BE2C (cell line): ENCODE data around the gene MFSD11.
"Not testable (repeated sequence)": the region's sequence is repeated elsewhere in the genome, so short reads cannot be mapped to it uniquely, and the experiment has no call there.

ENCODE experiments used
- DNase-seq: peaks from one replicate; pipeline ENCODE4 v3.0.0-alpha.2; 2020
- H3K27me3 ChIP-seq: fragments of 250-450 bp; sonication (Bioruptor Pico); 2 replicates; pipeline ENCODE4 v1.5.1; 2020; ENCODE audit warnings: mild to moderate bottlenecking
- H3K36me3 ChIP-seq: fragments of 250-450 bp; sonication (Bioruptor Pico); 2 replicates; pipeline ENCODE4 v1.5.1; 2020; ENCODE audit warnings: mild to moderate bottlenecking
- H3K4me1 ChIP-seq: fragments of 250-450 bp; sonication (Bioruptor Pico); 2 replicates; pipeline ENCODE4 v1.5.1; 2020
- H3K4me3 ChIP-seq: 2 replicates; pipeline ENCODE4 v1.5.1; 2011; ENCODE audit warnings: low read depth, low read length
- H3K9me3 ChIP-seq: fragments of 250-450 bp; sonication (Bioruptor Pico); 2 replicates; pipeline ENCODE4 v1.5.1; 2020
- CTCF ChIP-seq: IDR thresholded peaks from 2 replicates; pipeline ENCODE4 v1.5.1; 2012; ENCODE audit warnings: mild to moderate bottlenecking, low read depth, low read length

MFSD11 gene

DNA sequence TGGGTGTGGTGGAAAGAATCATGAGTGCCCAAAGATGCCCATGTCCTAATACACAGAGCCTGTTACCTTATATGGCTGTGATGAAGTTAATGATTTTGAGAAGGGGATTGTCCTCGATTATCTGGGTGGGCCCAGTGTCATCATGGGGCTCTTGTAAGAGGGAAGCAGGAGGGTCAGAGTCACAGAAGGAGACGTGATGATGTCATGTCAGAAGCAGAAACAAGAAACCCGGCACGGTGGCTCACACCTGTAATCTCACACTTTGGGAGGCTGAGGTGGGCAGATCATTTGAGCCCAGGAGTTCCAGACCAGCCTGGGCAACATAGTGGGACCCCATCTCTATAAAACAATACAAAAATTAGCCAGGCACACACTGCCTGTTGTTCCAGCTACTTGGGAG lies 75.0 kb downstream of the MFSD11 start:
- no peaks in the 10 kb centered on the region for H3K27me3 ChIP-seq
- H3K4me1 ChIP-seq = peaks cover 6% of the 10 kb centered on the region
- H3K36me3 ChIP-seq = no peaks in the 10 kb centered on the region
- H3K4me3 ChIP-seq = no peak overlapping the region
- TF ChIP-seq CTCF = no peak
- DNase-seq = no peak
- H3K9me3 ChIP-seq = no peaks in the 10 kb centered on the region

- not testable (repeated sequence) for DNase-seq, H3K36me3 ChIP-seq, H3K4me3 ChIP-seq, H3K9me3 ChIP-seq, H3K27me3 ChIP-seq
- peaks cover 22% of the 10 kb centered on the region for H3K4me1 ChIP-seq
These were observed 78.1 kb downstream of the MFSD11 start for GRCh38 chr17:76815907-76816589.

DNA sequence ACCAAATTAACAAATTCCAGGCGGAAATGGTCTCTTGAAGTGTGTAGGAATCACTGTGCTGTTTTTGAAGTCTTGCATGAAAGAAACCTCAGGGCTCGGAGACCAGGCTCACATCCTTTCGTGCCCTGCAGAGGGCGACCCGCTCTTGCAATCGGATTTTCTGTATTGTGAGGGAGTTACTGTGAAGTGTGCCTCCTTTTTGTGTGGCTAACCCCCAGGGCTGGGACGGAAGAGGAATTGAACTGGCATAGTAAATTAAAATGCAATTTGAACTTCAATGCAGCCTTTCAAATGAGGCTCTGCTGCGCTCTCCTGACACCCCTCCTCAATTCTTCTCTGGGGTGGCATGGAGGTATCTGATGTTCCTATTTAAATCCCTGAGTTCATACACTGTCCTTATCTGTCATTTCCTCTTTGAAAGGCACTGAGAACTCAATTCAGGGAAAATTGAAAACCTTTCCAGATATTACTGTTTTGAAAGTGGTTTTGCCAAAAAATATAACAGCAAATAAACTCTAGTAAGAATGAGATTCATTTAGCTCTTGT lies 78.7 kb downstream of the MFSD11 start:
- TF ChIP-seq CTCF = peak; percentile 93
- Histone ChIP-seq H3K27me3 (no peaks in the 10 kb centered on the region), H3K36me3 (no peaks in the 10 kb centered on the region), H3K4me3 (no peak overlapping the region), H3K9me3 (no peaks in the 10 kb centered on the region), H3K4me1 (peaks cover 22% of the 10 kb centered on the region)
- DNase-seq = peak; percentile 77

DNA sequence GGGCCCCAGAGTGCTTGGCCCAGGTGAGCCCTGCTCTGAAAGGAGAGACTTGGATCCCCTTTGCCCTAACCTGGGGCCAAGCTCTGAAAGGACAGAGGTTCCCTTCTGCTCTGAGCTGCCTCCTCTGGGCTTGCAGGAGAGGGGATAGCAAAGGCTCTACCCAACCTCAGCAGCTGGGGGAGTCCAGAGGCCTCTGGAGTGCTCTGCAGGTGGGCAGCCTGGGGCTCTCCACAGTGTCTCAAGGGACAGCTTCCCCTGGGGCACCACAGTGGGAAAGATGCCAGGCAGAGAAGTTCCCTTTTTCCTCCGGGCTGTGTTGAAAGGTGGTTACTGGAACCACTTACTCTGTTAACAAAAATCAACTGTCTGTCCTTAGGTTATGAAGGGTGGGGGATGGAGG lies 82.1 kb downstream of the MFSD11 start:
- DNase-seq = peak; percentile 75
- H3K9me3 ChIP-seq = no peaks in the 10 kb centered on the region
- no peak overlapping the region for H3K4me3 ChIP-seq

GRCh38 chr17:76820561-76820960 lies 82.6 kb downstream of the MFSD11 start:
- Histone ChIP-seq H3K9me3 (no peaks in the 10 kb centered on the region), H3K36me3 (no peaks in the 10 kb centered on the region), H3K4me3 (no peak overlapping the region), H3K27me3 (no peaks in the 10 kb centered on the region), H3K4me1 (peaks cover 22% of the 10 kb centered on the region)
- peak; percentile 76 for DNase-seq
- no peak for TF ChIP-seq CTCF

More for the DNA sequence above, 82.1 kb downstream of the MFSD11 start:
- peak; percentile 33; the same call in 1 of the 2 replicates for TF ChIP-seq CTCF
- Histone ChIP-seq H3K27me3 (no peaks in the 10 kb centered on the region), H3K36me3 (no peaks in the 10 kb centered on the region), H3K4me1 (peaks cover 22% of the 10 kb centered on the region)

DNA sequence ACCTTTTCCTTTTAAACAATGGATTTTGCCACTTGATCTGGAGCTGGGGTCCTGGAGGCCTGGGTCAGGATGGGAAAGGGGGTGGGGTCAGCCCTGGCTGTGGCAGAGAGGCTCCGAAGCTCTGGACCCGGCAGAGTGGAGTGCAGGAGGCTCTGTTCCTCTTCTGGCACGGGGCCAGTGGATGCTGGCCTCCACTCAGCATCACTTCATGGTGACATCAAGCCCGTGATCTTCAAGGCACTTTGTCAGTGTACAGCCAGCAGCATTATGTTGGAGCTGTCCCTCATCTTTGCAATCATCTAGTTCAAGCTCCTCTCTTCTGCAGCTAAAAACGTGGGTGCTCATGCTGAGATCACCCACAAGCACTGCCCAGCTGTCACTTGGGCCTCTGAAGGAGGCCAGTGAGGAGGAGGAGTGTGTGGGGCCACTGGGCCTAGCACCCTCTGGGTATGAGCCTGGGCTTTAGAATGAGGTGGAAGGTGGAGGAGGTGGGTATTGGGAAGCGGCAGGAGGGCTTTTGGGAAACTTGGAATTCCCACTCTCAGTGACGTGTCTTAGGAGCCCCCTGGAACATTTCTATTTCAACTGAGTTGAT lies 84.4 kb downstream of the MFSD11 start:
- no peaks in the 10 kb centered on the region for H3K27me3 ChIP-seq
- peak; percentile 43 for DNase-seq
- H3K4me1 ChIP-seq = peaks cover 15% of the 10 kb centered on the region
- no peaks in the 10 kb centered on the region for H3K9me3 ChIP-seq
- H3K4me3 ChIP-seq = no peak overlapping the region
- no peaks in the 10 kb centered on the region for H3K36me3 ChIP-seq
- no peak for TF ChIP-seq CTCF
